Mesendoderm (in vitro differentiated cells): Measurements from ENCODE around the gene WDR45B.
"Not testable (repeated sequence)": the region's sequence is repeated elsewhere in the genome, so short reads cannot be mapped to it uniquely, and the experiment has no call there.

Experiments used
- DNase-seq: peaks from one replicate; pipeline ENCODE4 v3.0.0; 2013
- H2AK5ac ChIP-seq: 2 replicates; pipeline ENCODE4 v1.6.1; 2013; ENCODE audit warnings: low read length, inconsistent platforms
- H2BK120ac ChIP-seq: 2 replicates; pipeline ENCODE4 v1.6.1; 2013; ENCODE audit warnings: low read depth, mild to moderate bottlenecking, low read length, moderate library complexity, mixed read lengths
- H2BK15ac ChIP-seq: replicated peaks from 2 replicates; pipeline ENCODE4 v1.6.1; 2013; ENCODE audit warnings: low read depth, mild to moderate bottlenecking, moderate library complexity
- H2BK5ac ChIP-seq: 2 replicates; pipeline ENCODE4 v1.6.1; 2013; ENCODE audit warnings: low read length, inconsistent platforms
- H3K18ac ChIP-seq: 2 replicates; pipeline ENCODE4 v1.6.1; 2013; ENCODE audit warnings: mild to moderate bottlenecking, low read length, mixed read lengths
- H3K23ac ChIP-seq: one replicate; pipeline ENCODE4 v1.6.1; 2013; ENCODE audit warnings: low read length
- H3K27ac ChIP-seq: 2 replicates; pipeline ENCODE4 v1.5.1; 2013; ENCODE audit warnings: low read depth, mild to moderate bottlenecking, inconsistent platforms, low read length, moderate library complexity
- H3K27me3 ChIP-seq: 2 replicates; pipeline ENCODE4 v1.6.1; 2013; ENCODE audit warnings: low read length, control low read depth, mild to moderate bottlenecking, inconsistent platforms; ENCODE audit not compliant: insufficient read depth, poor library complexity
- H3K36me3 ChIP-seq: 2 replicates; pipeline ENCODE4 v1.6.1; 2013; ENCODE audit warnings: low read length, inconsistent platforms; ENCODE audit not compliant: control insufficient read depth, insufficient read depth
- H3K4ac ChIP-seq: one replicate; pipeline ENCODE4 v1.6.1; 2013; ENCODE audit warnings: low read depth, mild to moderate bottlenecking, low read length, moderate library complexity
- H3K4me1 ChIP-seq: 2 replicates; pipeline ENCODE4 v1.6.1; 2013; ENCODE audit warnings: low read depth, low read length, inconsistent platforms; ENCODE audit not compliant: control insufficient read depth
- H3K4me2 ChIP-seq: 2 replicates; pipeline ENCODE4 v1.6.1; 2013; ENCODE audit warnings: low read length
- H3K4me3 ChIP-seq: 2 replicates; pipeline ENCODE4 v1.5.1; 2013; ENCODE audit warnings: mild to moderate bottlenecking, low read length
- H3K56ac ChIP-seq: one replicate; pipeline ENCODE4 v1.6.1; 2013; ENCODE audit warnings: low read length
- H3K79me1 ChIP-seq: 2 replicates; pipeline ENCODE4 v1.6.1; 2013; ENCODE audit warnings: low read length, inconsistent platforms
- H3K79me2 ChIP-seq: 2 replicates; pipeline ENCODE4 v1.6.1; 2013; ENCODE audit warnings: mild to moderate bottlenecking, low read length; ENCODE audit not compliant: control insufficient read depth, insufficient read depth
- H3K9ac ChIP-seq: 2 replicates; pipeline ENCODE4 v1.6.1; 2013; ENCODE audit warnings: low read length, inconsistent platforms
- H4K5ac ChIP-seq: one replicate; pipeline ENCODE4 v1.6.1; 2013; ENCODE audit warnings: low read length
- H4K8ac ChIP-seq: one replicate; pipeline ENCODE4 v1.6.1; 2013; ENCODE audit warnings: low read depth, mild to moderate bottlenecking, control low read depth, low read length, moderate library complexity
- WGBS: extraction: QIAGEN DNeasy Blood & Tissue Kit; methylation state at CpG from one replicate; pipeline ENCODE4 v1.1.7; 2013; ENCODE audit warnings: low lambda C conversion rate, missing lambda C conversion rate; ENCODE audit not compliant: insufficient coverage; ENCODE audit errors: extremely low coverage; 5-methylcytosine and 5-hydroxymethylcytosine counted together

The WDR45B gene

DNA sequence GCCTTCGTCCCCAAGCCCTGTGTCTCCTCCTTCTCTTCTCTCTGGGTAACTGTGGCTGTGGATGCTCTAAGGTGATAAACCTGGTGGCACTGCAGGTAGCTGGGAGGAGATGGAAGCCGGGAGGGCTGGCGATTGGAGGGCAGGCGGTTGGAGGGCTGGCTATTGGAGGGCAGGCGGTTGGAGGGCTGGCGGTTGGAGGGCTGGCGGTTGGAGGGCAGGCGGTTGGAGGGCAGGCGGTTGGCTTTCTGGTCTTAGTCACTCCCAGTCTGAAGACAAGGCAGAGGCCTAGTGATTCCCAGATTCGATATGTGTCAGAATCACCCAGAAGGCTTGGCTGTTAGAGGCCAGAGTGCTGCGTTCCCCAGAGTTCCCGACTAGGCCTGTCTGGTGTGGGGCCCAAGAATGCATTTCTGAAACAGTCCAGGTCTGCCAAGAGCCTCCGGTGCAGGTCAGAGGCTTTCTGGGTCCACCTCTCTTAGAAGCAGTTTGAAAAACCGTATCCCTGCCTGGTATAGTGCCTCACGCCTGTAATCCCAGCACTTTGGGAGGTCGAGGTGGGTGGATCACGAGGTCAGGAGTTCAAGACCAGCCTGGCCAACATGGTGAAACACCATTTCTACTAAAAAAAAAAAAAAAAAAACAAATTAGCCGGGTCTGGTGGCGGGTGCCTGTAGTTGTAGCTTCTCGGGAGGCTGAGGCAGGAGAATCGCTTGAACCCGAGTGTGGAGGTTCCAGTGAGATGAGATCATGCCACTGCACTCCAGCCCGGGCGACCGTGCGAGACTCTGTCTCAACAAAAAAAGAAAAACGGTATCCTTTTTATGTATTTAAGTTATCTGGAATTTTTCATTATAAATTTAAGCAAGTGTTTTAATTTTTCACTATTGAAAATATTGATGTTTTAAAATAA lies 59.7 kb downstream of the WDR45B start:
- Histone ChIP-seq H3K4me3 (no peak overlapping the region), H2AK5ac (no peak overlapping the region), H4K5ac (no peak overlapping the region), H3K27ac (no peak overlapping the region), H3K4ac (no peak overlapping the region), H3K9ac (no peak overlapping the region), H3K23ac (no peak overlapping the region), H2BK15ac (no peak overlapping the region), H3K18ac (no peak overlapping the region), H3K79me2 (peaks cover under 1% of the 10 kb centered on the region), H3K4me2 (no peak overlapping the region), H3K4me1 (peaks cover under 1% of the 10 kb centered on the region), H4K8ac (no peak overlapping the region), H3K79me1 (peaks cover 4% of the 10 kb centered on the region), H2BK120ac (no peak overlapping the region), H3K56ac (no peak overlapping the region), H2BK5ac (no peak overlapping the region), H3K27me3 (no peaks in the 10 kb centered on the region), H3K36me3 (peaks cover 19% of the 10 kb centered on the region)
- no peak for DNase-seq
- no CpG with 5 or more reads among the region's 27 CpGs for WGBS

DNA sequence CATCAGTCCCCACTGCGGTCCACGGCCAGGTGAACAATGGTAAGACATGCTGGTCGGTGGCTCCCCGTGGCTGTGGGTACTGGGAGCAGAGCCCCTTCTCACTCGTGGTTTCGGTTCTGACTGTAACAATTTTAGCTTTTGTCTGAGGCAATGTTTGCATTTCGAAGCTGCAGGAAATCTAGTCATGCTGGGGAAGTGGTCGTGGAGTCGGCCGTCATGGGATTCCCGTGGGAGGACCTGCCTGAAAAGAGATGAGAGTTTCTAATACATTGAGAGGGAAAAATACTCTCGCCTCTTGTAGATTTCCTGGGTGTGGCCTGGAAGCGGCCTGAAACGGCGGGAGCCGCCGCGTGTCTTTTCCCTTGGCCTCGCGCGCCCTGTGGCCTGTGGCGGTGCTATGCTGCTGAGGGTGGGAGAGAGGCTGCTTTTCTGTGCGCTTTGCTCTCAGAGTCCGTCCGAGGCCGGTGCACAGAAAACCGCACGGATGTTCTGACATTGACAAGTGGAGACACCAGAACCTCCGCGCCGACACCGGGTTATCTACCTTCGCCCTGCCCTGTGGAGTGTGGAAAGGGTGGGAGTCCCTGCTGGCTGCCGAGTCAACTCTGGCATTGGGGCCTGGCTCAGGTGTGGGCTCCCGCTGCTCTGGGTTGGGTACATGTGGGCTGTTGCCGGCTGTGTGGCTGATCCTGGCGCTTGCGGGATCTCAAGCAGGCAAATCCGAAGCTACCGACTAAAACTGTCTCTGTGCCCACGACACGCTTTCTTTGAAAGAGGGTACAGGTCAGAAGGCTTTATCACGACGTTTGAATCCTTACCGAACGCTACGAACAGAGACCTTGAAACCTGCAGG lies 60.8 kb downstream of the WDR45B start:
- Histone ChIP-seq H3K4me3 (no peak overlapping the region), H3K4ac (no peak overlapping the region), H3K4me2 (no peak overlapping the region), H3K9ac (no peak overlapping the region), H3K56ac (no peak overlapping the region), H2BK5ac (no peak overlapping the region), H3K79me1 (peaks cover 5% of the 10 kb centered on the region), H3K27me3 (no peaks in the 10 kb centered on the region), H4K8ac (no peak overlapping the region), H3K4me1 (no peaks in the 10 kb centered on the region), H3K27ac (no peak overlapping the region), H2BK120ac (no peak overlapping the region), H3K36me3 (peaks cover 19% of the 10 kb centered on the region), H2BK15ac (no peak overlapping the region), H3K23ac (no peak overlapping the region), H3K79me2 (no peaks in the 10 kb centered on the region), H2AK5ac (no peak overlapping the region), H3K18ac (no peak overlapping the region), H4K5ac (no peak overlapping the region)
- no CpG with 5 or more reads among the region's 47 CpGs for WGBS
- no peak for DNase-seq

DNA sequence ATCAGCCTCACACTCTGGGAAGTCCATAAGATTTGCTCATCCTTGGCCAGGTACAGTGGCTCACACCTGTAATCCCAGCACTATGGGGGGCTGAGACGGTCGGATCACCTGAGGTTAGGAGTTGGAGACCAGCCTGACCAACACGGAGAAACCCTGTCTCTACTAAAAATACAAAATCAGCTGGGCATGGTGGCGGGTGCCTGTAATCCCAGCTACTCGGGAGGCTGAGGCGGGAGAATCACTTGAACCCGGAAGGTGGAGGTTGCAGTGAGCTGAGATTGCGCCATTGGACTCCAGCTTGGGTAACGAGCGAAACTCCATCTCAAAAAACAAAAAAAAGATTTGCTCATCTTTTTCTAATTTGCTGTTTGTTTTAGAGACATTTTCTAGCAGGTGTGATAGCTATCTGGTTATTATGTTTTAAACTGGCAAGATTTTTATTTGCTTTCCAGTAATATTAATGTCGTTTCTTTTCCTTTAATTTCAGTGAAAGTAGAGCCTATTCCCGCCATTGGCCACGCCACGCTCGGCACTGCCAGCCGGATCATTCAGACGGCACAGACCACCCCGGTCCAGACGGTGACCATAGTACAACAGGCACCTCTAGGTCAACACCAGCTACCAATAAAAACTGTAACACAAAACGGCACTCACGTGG lies 61.5 kb downstream of the WDR45B start:
- no peaks in the 10 kb centered on the region for H3K79me2 ChIP-seq
- no peaks in the 10 kb centered on the region for H3K4me1 ChIP-seq
- no peak overlapping the region for H3K23ac ChIP-seq
- no peak overlapping the region for H3K4me2 ChIP-seq
- H3K4me3 ChIP-seq: no peak overlapping the region
- H3K27ac ChIP-seq: no peak overlapping the region
- H2BK120ac ChIP-seq: no peak overlapping the region
- H4K8ac ChIP-seq: no peak overlapping the region
- H3K36me3 ChIP-seq: peaks cover 19% of the 10 kb centered on the region
- no peak overlapping the region for H3K4ac ChIP-seq
- H2BK15ac ChIP-seq: no peak overlapping the region
- H2AK5ac ChIP-seq: no peak overlapping the region
- H2BK5ac ChIP-seq: no peak overlapping the region
- no CpG with 5 or more reads among the region's 21 CpGs for WGBS
- H3K18ac ChIP-seq: no peak overlapping the region
- no peaks in the 10 kb centered on the region for H3K27me3 ChIP-seq
- peaks cover 7% of the 10 kb centered on the region for H3K79me1 ChIP-seq
- H3K56ac ChIP-seq: no peak overlapping the region
- DNase-seq: no peak
- H4K5ac ChIP-seq: no peak overlapping the region
- no peak overlapping the region for H3K9ac ChIP-seq

DNA sequence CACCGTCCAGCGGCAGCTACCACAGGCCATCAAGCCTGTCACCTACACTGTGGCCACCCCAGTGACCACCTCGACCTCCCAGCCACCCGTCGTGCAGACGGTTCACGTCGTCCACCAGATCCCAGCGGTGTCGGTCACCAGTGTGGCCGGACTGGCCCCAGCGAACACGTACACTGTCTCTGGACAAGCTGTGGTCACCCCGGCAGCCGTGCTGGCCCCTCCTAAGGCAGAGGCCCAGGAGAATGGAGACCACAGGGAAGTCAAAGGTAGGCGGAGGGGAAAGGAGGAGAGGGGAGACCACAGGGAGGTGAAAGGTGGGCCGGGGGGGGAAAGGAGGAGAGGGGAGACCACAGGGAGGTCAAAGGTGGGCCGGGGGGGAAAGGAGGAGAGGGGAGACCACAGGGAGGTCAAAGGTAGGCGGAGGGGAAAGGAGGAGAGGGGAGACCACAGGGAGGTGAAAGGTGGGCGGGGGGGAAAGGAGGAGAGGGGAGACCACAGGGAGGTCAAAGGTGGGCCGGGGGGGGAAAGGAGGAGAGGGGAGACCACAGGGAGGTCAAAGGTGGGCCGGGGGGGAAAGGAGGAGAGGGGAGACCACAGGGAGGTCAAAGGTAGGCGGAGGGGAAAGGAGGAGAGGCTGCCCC lies 62.2 kb downstream of the WDR45B start:
- not testable (repeated sequence) for H2BK15ac ChIP-seq, H3K23ac ChIP-seq, H3K27ac ChIP-seq, H3K4ac ChIP-seq, H3K4me2 ChIP-seq, H3K79me1 ChIP-seq, H3K79me2 ChIP-seq, H2AK5ac ChIP-seq, H3K18ac ChIP-seq, H3K27me3 ChIP-seq, DNase-seq, H3K4me3 ChIP-seq, H4K5ac ChIP-seq, H3K9ac ChIP-seq, H4K8ac ChIP-seq, H3K4me1 ChIP-seq, H2BK5ac ChIP-seq, H2BK120ac ChIP-seq, H3K56ac ChIP-seq
- no CpG with 5 or more reads among the region's 23 CpGs for WGBS
- peaks cover 19% of the 10 kb centered on the region for H3K36me3 ChIP-seq

DNA sequence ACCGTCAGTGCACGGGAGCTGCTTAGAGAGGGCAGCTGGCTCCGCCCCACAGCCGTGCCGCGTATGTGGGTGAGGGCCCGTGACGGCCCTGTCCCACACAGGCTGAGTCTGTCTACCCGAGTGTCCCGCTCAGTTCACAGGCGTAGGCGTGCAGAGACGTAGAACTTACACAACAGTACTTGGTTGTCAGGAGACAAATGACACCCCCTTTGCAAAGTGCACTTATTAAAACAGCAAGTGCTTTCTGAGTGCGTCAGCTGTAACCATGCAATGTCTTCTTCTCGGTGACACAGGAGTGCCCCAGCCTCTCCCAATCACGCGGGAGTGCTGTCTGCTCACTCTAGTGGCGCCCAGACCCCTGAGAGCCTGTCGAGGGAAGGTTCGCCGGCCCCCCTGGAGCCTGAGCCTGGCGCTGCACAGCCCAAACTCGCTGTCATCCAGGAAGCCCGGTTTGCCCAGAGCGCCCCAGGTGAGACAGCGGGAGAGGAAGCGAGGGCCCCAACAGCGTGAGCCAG lies 64.5 kb downstream of the WDR45B start:
- H3K36me3 ChIP-seq: peaks cover 19% of the 10 kb centered on the region
- no peak overlapping the region for H2BK15ac ChIP-seq
- no peak overlapping the region for H2BK5ac ChIP-seq
- no peak overlapping the region for H3K23ac ChIP-seq
- no peak overlapping the region for H3K27ac ChIP-seq
- H3K56ac ChIP-seq: no peak overlapping the region
- no CpG with 5 or more reads among the region's 28 CpGs for WGBS
- H2AK5ac ChIP-seq: no peak overlapping the region
- no peaks in the 10 kb centered on the region for H3K4me1 ChIP-seq
- no peak overlapping the region for H3K4me3 ChIP-seq
- H3K27me3 ChIP-seq: no peaks in the 10 kb centered on the region
- H3K79me1 ChIP-seq: peaks cover 8% of the 10 kb centered on the region
- H3K18ac ChIP-seq: no peak overlapping the region
- no peaks in the 10 kb centered on the region for H3K79me2 ChIP-seq
- no peak overlapping the region for H3K4me2 ChIP-seq
- DNase-seq: no peak
- no peak overlapping the region for H3K4ac ChIP-seq
- H3K9ac ChIP-seq: no peak overlapping the region
- H4K5ac ChIP-seq: no peak overlapping the region
- no peak overlapping the region for H2BK120ac ChIP-seq
- no peak overlapping the region for H4K8ac ChIP-seq
